ENCODE data around the gene PNMA6E. TPM values are rescaled to one million over a fixed set of nuclear protein-coding genes. Genes with fewer than 3 reads are reported as not detected.
A peak's percentile ranks its signal among the peaks of the same experiment; 100 is the strongest.

The PNMA6E gene
- total and polyA plus RNA-seq, 11 donors, result not detected

GRCh38 chrX:153414856-153415510, 13.8 kb upstream of the PNMA6E start:
- H3K4me3 ChIP-seq, result no peak overlapping the region
- peak; percentile 42 to 63 (median 52) for ATAC-seq
- peaks cover 0 to 22% (median 0%) of the 10 kb centered on the region in 9 donors for H3K27me3 ChIP-seq
- H3K9me3 ChIP-seq, result no peaks in the 10 kb centered on the region
- intact Hi-C loops (cut with DNase I), result loop anchor here in 2 of 10 donors (10.0 kb wide), 1 partner anchor 380 kb away; no protein-coding TSS in a partner anchor
- WGBS, 4 donors, result 63 to 77% (median 68%) methylated on average over 9 of the region's 9 CpGs
- no peaks in the 10 kb centered on the region for H3K36me3 ChIP-seq
- DNase-seq, result peak in 1 of 5 donors; percentile 49
- TF ChIP-seq, protein P1, sequence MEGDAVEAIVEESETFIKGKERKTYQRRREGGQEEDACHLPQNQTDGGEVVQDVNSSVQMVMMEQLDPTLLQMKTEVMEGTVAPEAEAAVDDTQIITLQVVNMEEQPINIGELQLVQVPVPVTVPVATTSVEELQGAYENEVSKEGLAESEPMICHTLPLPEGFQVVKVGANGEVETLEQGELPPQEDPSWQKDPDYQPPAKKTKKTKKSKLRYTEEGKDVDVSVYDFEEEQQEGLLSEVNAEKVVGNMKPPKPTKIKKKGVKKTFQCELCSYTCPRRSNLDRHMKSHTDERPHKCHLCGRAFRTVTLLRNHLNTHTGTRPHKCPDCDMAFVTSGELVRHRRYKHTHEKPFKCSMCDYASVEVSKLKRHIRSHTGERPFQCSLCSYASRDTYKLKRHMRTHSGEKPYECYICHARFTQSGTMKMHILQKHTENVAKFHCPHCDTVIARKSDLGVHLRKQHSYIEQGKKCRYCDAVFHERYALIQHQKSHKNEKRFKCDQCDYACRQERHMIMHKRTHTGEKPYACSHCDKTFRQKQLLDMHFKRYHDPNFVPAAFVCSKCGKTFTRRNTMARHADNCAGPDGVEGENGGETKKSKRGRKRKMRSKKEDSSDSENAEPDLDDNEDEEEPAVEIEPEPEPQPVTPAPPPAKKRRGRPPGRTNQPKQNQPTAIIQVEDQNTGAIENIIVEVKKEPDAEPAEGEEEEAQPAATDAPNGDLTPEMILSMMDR (IDR thresholded peaks at IDR 0.05), result no peak
- H3K27ac ChIP-seq, result peak overlapping the region in 8 of 12 donors; percentile 11 to 54 (median 28)
- peaks cover 0 to 14% (median 0%) of the 10 kb centered on the region in 12 donors for H3K4me1 ChIP-seq

DNA sequence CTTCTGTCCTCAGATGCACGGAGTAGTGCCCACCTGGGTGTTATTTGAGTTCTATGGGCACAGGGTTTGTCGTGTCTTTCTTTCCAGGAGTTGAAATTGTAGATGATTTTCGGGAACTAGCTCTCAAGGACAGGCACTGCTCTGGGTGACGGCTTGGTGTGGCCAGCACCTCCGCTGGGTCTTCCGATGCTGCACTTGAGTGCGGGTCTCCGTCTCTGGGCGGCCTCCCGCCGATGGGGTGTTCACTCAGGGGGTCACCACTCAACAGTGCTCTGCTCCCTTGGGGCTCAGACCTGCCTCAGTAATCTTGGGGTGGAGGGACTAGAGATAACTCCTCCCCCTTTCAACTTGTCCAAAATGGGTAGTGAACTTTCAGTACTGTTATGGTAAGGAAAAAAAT, 12.6 kb upstream of the PNMA6E start:
- Histone ChIP-seq H3K27ac (no peak overlapping the region), H3K9me3 (no peaks in the 10 kb centered on the region), H3K27me3 (peaks cover 0 to 22% (median 0%) of the 10 kb centered on the region in 9 donors), H3K36me3 (no peaks in the 10 kb centered on the region), H3K4me3 (no peak overlapping the region), H3K4me1 (peaks cover 0 to 14% (median 0%) of the 10 kb centered on the region in 12 donors)
- DNase-seq (no peak), ATAC-seq (no peak)
- intact Hi-C loops (cut with DNase I), result loop anchor here in 2 of 10 donors (10.0 kb wide), 1 partner anchor 379 kb away; no protein-coding TSS in a partner anchor
- TF ChIP-seq POLR2A (IDR thresholded peaks at IDR 0.05), result no peak
- TF ChIP-seq, protein P1 (IDR thresholded peaks at IDR 0.05), result no peak
- WGBS, 4 donors, result 78 to 92% (median 90%) methylated on average over 11 of the region's 11 CpGs

GRCh38 chrX:153412746-153413720, 11.9 kb upstream of the PNMA6E start:
- peaks cover 0 to 14% (median 0%) of the 10 kb centered on the region in 12 donors for H3K4me1 ChIP-seq
- WGBS, 4 donors, result 75 to 82% (median 80%) methylated on average over 21 to 23 of the region's 23 CpGs
- TF ChIP-seq, protein P1 (IDR thresholded peaks at IDR 0.05), result no peak
- no peak for TF ChIP-seq POLR2A (IDR thresholded peaks at IDR 0.05)
- peak overlapping the region in 5 of 12 donors; percentile 53 to 64 (median 60) for H3K4me3 ChIP-seq
- no peaks in the 10 kb centered on the region for H3K9me3 ChIP-seq
- ATAC-seq, result no peak
- intact Hi-C loops (cut with DNase I), result loop anchor here in 2 of 10 donors (10.0 kb wide), 1 partner anchor 378 kb away; no protein-coding TSS in a partner anchor
- H3K36me3 ChIP-seq, result no peaks in the 10 kb centered on the region
- H3K27me3 ChIP-seq, result peaks cover 0 to 22% (median 0%) of the 10 kb centered on the region in 9 donors
- no peak for DNase-seq
- H3K27ac ChIP-seq, result no peak overlapping the region
